ENCODE measurements around the gene SV2B.

SV2B gene

GRCh38 chr15:91136386-91136923 lies 36.4 kb downstream of the SV2B start:
- DNase-seq (ENCODE audit: low read depth), result no peak

- DNase-seq (ENCODE audit: low read depth), result no peak
Measured at GRCh38 chr15:91140601-91141000, 40.5 kb downstream of the SV2B start.

GRCh38 chr15:91141097-91141496 lies 41.0 kb downstream of the SV2B start:
- DNase-seq (ENCODE audit: low read depth), result no peak

GRCh38 chr15:91142106-91142744 lies 42.2 kb downstream of the SV2B start:
- no peak for DNase-seq (ENCODE audit: low read depth)

- no peak for DNase-seq (ENCODE audit: low read depth)
Measured at GRCh38 chr15:91142946-91143345, 42.9 kb downstream of the SV2B start.

- DNase-seq (ENCODE audit: low read depth), result no peak
Measured at GRCh38 chr15:91146728-91147127, 46.7 kb downstream of the SV2B start.

GRCh38 chr15:91148243-91148642 lies 48.2 kb downstream of the SV2B start:
- no peak for DNase-seq (ENCODE audit: low read depth)

GRCh38 chr15:91150502-91151160 lies 50.6 kb downstream of the SV2B start:
- DNase-seq (ENCODE audit: low read depth), result no peak

GRCh38 chr15:91151781-91152563 lies 51.9 kb downstream of the SV2B start:
- DNase-seq (ENCODE audit: low read depth), result no peak

- DNase-seq (ENCODE audit: low read depth), result no peak
Measured at GRCh38 chr15:91152896-91153581, 53.0 kb downstream of the SV2B start.

- DNase-seq (ENCODE audit: low read depth), result no peak
Measured at GRCh38 chr15:91153954-91154353, 53.9 kb downstream of the SV2B start.

GRCh38 chr15:91156175-91156726 lies 56.2 kb downstream of the SV2B start:
- DNase-seq (ENCODE audit: low read depth), result no peak

GRCh38 chr15:91158415-91159394 lies 58.6 kb downstream of the SV2B start:
- DNase-seq (ENCODE audit: low read depth), result no peak

GRCh38 chr15:91165850-91166249 lies 65.8 kb downstream of the SV2B start:
- no peak for DNase-seq (ENCODE audit: low read depth)

GRCh38 chr15:91168457-91168856 lies 68.4 kb downstream of the SV2B start:
- DNase-seq (ENCODE audit: low read depth), result no peak

GRCh38 chr15:91171334-91171733 lies 71.3 kb downstream of the SV2B start:
- DNase-seq (ENCODE audit: low read depth), result no peak

GRCh38 chr15:91182101-91182500 lies 82.0 kb downstream of the SV2B start:
- no peak for DNase-seq (ENCODE audit: low read depth)

- DNase-seq (ENCODE audit: low read depth), result no peak
Measured at GRCh38 chr15:91183596-91183995, 83.5 kb downstream of the SV2B start.

GRCh38 chr15:91184441-91184840 lies 84.4 kb downstream of the SV2B start:
- DNase-seq (ENCODE audit: low read depth), result no peak

GRCh38 chr15:91186904-91187656 lies 87.0 kb downstream of the SV2B start:
- no peak for DNase-seq (ENCODE audit: low read depth)
